Colon (tissue), 2 donors: ENCODE data around the gene SLN.

Experiments
- FAIRE-seq: peaks from 2 replicates; lab custom pipeline; 2012; peaks lifted over from hg19 to GRCh38; lab: Jason Lieb, UNC
- donor health status: control.
- donor health status: control.

SLN gene

GRCh38 chr11:107719557-107720302 lies 7.9 kb upstream of the SLN start:
- FAIRE-seq: no peak

- no peak for FAIRE-seq
Measured at GRCh38 chr11:107719073-107719472, 7.2 kb upstream of the SLN start.

- no peak for FAIRE-seq
Measured at GRCh38 chr11:107716884-107717532, 5.2 kb upstream of the SLN start.

- no peak for FAIRE-seq
Measured at GRCh38 chr11:107713009-107713408, 1.2 kb upstream of the SLN start.

DNA sequence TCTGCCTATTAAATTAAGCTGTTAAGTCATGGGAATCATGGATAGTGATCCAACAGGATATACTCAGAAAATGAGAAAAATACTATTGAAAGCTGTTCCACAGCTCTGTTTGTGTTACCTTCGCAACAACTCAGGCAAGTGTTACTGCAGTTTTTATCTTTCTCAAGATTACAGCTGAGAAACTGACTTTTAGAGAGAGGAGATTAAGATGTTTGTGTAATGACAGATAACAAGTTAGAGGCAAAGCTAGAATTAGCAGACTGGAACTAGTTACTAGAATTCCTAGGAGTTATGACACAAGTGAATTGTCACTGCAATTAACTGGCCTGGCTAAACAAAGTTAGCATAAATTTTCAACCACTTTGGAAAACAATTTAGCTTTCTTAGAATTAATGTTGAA lies 1.6 kb downstream of the SLN start:
- FAIRE-seq: no peak

DNA sequence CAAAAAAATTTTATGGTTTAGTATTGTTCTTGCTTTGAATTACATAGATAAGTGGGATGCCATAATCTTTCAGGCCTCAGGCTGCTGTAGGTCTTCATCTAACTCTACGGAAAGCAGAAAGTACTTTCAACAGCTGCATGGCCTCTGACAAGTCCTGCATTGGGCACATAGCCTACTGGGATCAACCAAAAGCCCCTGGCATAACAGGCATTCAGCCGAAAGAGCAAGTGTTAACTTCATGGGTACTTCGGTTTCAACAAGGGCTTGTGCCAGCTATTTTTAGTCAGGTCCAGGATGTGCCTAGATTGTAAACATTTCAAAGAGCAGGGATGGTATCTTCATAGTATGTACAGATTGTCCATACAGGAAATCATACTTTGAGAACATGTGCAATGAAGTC lies 3.1 kb downstream of the SLN start:
- no peak for FAIRE-seq

- FAIRE-seq: no peak
Measured at GRCh38 chr11:107707807-107708206, 4.0 kb downstream of the SLN start.

DNA sequence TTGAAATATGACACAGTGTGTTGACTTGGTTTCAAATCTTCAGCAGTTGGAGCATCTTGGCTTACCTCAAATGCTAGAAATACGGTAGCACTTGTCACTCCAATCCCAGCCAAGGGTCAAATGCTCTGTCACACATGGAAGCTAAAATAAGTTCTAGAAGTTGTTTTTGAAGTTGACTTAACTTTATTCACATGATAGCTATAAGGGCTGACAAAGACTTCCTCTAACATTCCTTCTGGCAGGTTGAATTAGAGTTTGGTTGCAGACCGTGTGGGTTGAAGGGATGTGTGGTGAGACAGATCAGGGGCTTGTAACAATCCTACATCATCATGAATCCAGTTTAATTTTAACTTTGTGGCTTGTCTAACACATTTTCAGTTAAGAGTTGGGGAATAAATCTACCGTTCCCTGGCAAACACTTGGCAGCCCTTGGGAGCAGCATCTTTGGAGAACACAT lies 4.6 kb downstream of the SLN start:
- no peak for FAIRE-seq

DNA sequence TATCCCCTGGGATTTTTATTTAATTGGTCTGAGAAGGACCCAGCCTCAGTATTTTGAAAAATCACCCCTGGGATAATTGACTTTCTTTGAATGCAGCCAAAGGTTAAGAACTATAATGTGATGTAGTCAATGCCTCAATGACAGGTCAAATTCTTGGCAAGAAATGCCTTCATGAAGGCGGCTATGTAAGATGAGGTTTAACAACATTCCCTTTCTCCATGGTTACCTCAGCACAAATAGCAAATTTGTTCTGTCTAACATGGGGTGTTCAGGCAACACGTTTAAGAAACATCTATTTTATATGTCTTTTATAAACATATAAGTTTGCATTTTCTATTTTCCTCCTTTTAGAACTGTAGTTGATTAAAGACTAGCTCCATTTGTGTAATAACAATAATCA lies 5.3 kb downstream of the SLN start:
- FAIRE-seq: no peak

- no peak for FAIRE-seq
Measured at GRCh38 chr11:107705027-107705426, 6.8 kb downstream of the SLN start.

GRCh38 chr11:107704451-107704850 lies 7.4 kb downstream of the SLN start:
- no peak for FAIRE-seq

DNA sequence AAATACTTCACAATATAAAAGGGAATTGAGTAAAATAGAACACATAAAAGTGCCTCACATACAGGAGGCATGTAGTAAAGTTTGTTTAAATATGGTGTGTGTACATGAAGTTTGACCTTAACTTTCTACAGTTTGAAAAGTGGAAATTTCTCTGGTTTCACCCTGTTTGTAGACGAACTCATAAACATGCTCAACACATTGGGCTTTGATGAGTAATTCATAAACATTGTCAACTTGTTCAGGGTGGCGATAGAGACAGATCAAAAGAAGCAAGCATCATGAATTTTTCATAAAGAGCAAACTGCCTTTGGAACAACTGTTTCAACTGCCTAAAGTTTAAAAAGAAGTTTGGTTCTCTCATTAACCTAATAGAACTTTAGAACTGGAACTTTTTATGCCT lies 9.1 kb downstream of the SLN start:
- FAIRE-seq: no peak

GRCh38 chr11:107702109-107702660 lies 9.7 kb downstream of the SLN start:
- FAIRE-seq: no peak

GRCh38 chr11:107699371-107700285 lies 12.2 kb downstream of the SLN start:
- no peak for FAIRE-seq

- no peak for FAIRE-seq
Measured at GRCh38 chr11:107697291-107697690, 14.6 kb downstream of the SLN start.

GRCh38 chr11:107696140-107696539 lies 15.7 kb downstream of the SLN start:
- FAIRE-seq: no peak

DNA sequence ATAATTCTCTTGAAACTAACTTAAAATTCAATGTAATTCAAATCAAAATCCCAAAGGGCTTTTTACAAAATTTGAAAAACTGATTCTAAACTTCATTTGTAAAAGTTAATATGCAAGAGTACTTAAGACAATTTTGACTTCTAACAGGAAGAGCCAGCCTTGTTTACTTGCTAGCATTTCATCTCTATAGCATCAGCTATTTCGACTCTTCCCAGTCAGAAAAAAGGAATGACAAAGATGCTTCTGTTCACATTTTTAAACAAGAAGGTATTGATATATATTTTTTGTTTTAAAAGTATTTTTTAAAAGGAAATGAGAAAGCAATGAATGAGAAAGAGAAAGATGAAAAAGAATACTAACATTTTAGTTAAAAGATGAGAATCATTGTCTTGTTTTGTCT lies 16.4 kb downstream of the SLN start:
- FAIRE-seq: no peak

- FAIRE-seq: no peak
Measured at GRCh38 chr11:107691000-107691750, 20.7 kb downstream of the SLN start.

GRCh38 chr11:107689317-107690202 lies 22.3 kb downstream of the SLN start:
- no peak for FAIRE-seq

DNA sequence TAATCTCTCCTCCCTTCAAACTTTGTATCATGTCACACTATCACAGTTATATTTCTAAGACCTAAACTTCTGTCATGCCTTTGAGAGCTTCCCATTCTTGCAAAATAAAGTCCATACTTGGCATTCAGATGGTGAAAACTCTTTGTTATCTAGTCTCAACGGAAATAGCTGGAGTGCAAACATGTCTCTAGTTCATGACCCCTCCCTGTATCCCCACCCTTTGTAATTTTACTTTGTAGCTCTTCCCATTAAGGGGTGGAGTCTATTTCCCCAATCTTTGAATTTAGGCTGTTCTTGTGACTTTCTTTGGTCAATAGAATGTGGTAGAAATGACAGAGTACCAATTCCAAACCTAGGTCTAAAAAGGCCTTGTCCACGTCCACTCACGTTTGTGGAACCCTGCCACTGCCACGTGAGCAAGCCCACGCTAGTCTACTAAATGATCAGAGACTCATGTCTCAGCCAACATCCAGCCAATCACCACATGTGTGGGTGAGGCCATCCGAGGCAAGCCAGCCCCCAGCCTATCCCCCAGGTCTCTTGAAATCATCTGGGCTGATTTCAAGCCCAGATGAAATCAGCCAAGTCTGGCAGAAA lies 23.4 kb downstream of the SLN start:
- no peak for FAIRE-seq
